Testis (tissue), 2 donors: ENCODE results near the gene KIAA1958.

ENCODE experiments used
- CTCF ChIP-seq, 3 experiments: fragments of 450-650 bp in 2 of 3; fragments of 200-600 bp in 1 of 3; sonication (generic) in 1 of 3; IDR thresholded peaks; one replicate each; pipeline ENCODE4 v1.5.1; 2016 to 2019; ENCODE audit warnings: antibody characterized with exemption in 3 of 3, mild to moderate bottlenecking in 2 of 3, moderate library complexity in 1 of 3
- POLR2A ChIP-seq: fragments of 450-650 bp; IDR thresholded peaks from one replicate; pipeline ENCODE4 v1.6.1; 2017; ENCODE audit warnings: antibody characterized with exemption, mild to moderate bottlenecking, moderate library complexity

GRCh38 chr9:112443636-112444035, 43.0 kb upstream of the KIAA1958 start:
- TF ChIP-seq POLR2A (no peak), CTCF (IDR thresholded peaks at IDR 0.05) (no peak)
